HL-60/S4 treated with retinoic acid at 250 ng/mL for 4 days and 3 days (cell line): ENCODE data around the gene CIAO3.

Source experiments
- in situ Hi-C: fragments of 300-500 bp; cut with MboI; formaldehyde crosslinking; loops from 2 replicates; pipeline ENCODE4 v1.7.0; 2022; ENCODE audit warnings: low sequenced_read_pairs

Gene CIAO3

DNA sequence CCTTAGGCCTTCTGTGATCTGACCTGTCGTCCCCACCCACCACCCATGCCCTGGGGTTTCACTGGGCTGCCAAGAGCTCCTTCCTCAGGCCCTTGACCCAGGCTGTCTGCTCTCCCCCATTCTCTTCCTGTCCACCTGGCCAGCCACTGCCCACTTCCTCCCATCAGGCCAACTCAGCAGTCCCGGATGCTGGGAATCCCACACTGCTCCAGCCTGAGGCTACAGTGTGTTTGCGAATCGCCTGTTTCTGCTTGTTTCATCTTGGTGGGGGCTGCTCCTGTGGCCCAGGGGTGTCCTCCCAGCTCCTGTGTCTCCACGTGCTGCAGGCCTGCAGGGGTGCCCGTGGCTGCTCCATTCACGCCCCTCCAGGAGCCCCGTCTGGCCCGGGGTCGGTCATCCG lies 26.7 kb downstream of the CIAO3 start:
- in situ Hi-C loops = loop anchor here (25.0 kb wide), 1 partner anchor 348 kb away; the partner anchor contains the start of gene SSTR5

DNA sequence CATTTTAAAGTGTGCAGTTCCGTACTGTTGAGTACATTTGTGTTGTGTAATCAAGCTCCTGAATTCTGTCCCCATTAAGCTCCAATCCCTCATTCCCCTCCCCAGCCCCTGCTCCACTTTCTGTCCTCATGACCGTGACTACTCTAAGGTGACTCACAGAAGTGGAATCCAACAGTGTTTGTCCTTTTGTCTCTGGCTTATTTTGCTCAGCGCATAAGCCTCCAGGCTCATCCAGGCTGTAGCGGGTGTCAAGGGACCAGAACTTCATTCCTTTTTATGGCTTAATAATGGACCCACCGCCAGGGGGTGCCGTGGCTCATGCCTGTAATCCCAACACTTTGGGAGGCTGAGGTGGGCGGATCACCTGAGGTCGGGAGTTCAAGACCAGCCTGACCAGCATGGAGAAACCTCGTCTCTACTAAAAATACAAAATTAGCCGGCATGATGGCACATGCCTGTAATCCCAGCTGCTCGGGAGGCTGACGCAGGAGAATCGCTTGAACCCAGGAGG lies 28.0 kb downstream of the CIAO3 start:
- in situ Hi-C loops = loop anchor here (25.0 kb wide), 1 partner anchor 350 kb away; the partner anchor contains the start of gene SSTR5

DNA sequence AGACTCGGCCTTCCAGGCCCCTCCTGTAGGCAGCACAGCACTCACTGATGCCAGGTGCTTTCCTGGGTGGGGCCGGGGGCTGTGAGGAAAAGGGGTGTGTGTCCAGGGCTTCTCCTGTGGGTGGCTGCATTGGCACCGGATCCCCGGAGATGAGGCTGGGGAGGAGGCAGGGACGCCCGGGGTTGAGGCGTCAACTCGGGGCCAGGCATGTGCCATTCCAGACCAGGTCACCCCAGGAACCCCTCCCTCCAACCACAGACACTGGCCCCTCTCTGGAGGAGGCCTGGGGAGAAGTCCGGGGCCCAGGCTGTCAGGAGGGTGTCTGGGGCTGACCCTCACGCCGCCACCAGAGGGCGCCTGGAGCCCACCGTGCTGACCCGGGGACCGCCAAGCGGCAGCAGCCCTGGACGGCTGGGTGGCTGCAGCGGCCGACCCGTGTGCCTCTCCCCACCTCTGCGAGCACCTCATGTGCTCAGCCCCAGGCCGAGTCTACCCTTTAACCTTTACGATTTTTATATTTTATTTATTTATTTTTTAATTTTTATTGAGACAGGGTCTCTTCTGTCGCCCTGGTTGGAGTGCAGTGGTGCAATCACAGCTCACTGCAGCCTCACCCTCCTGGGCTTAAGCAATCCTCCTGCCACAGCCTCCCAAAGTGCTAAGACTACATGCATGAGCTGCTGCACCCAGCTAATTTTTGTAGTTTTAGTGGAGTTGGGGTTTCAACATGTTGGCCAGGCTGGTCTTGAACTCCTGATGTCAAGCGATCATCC lies 29.1 kb downstream of the CIAO3 start:
- in situ Hi-C loops = loop anchor here (25.0 kb wide), 1 partner anchor 351 kb away; the partner anchor contains the start of gene SSTR5

DNA sequence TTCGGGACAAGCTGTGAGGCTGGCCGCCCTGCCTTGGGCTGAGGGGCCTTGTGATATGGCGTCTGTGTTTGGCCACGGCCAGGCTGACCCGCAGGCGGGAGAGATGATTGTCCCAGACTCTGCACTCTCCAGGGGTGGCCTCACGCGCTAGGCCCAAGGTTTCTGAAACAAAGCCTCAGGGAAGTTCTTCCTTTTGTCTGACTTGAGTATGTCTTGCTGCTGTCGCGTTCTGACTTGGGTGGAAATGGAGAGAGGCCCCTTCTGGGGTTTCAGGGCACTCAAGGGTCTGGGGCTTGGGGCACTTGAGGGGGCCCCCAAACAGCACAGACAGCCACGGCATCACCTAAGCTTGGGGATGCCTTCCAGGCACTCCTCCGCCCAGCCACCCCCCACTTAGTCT lies 29.7 kb downstream of the CIAO3 start:
- in situ Hi-C loops = loop anchor here (25.0 kb wide), 1 partner anchor 351 kb away; the partner anchor contains the start of gene SSTR5

DNA sequence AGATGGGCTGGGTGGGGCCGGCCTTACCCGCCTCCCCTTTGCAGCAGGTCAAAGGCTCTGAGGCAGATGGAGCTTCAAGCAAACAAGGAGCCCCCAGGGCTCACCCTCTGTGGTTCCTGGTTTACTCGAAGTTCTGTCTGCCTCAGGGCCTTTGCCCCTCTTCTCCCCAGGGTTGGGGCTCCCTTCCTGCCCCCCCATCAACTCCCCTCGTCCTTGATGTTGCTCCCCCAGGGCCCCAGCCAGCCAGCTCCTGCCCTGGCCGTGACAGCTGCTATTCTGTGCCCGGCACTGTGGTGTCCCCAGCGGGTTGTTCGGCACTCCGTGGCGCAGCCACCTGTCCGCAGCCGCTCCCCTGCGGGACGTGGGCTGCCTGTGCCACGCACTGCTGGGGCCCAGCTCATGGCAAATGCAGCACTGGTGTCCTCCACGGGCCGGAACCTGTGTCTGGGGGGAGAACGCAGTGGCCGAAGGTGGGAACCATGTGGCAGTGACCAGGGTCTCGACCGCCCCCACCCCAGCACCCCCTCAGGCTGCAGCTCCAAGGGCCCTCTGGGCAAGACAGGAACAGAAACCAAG lies 30.2 kb downstream of the CIAO3 start:
- in situ Hi-C loops = loop anchor here (25.0 kb wide), 1 partner anchor 352 kb away; the partner anchor contains the start of gene SSTR5

DNA sequence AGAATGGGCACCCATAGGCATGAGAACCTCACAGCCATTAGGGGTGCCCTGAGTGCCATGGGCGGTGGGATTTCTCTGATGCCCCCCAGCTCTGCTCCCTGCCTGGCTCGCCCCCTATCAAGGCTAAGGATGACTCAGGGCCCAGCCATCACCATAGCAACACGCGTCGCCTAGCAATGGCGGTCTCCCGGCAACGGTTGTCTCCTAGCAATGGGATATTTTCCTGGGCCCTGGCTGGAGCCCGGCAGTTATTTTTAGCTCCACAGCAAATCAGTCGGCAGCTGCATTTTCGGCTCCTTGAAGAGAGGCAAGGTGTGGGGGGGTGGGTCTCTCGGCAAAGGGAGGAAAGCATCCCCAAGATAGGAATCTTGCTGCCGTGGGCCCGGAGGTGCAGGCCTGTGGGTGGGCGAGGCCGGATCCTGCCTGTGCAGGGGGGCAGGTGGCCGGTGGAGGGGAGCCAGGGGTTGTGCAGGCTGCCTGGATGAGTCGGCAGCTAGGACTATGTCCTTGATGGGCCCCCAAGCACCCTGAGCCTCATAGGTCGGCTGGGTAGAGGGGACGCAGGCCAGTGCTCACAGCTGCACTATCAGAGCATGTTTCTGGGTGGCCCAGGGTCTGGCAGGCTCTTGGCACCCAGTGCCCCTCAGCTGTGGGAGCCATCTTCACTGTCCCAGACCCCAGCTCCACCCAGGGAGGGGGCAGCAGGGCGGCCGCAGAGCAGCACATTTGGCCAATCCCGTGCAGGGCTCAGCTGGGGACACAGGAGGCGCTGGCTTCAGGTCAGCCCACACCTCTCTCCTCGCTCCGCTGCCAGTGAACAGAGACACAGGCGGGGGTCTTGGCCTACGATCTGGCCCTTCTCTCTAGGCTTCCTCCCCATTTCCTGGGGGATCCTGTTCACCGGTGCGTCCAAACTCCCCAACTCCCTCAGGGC lies 31.0 kb downstream of the CIAO3 start:
- in situ Hi-C loops = loop anchor here (25.0 kb wide), 1 partner anchor 352 kb away; the partner anchor contains the start of gene SSTR5

DNA sequence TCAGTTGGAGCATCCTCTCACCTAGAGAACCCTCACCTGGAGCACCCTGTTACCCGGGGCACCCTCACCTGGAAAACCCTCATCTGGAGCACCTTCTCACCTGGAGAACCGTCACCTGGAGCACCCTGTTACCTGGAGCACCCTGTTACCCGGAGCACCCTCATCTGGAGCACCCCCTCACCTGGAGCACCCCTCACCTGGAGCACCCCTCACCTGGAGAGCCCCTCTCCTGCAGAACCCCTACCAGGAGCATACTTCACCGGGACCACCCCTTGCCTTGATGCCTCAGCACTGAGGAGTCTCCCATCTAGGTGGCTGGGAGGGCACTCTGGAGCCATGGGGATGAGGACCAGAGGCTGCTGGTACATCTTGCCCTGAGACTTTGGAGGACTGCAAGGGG lies 31.8 kb downstream of the CIAO3 start:
- in situ Hi-C loops = loop anchor here (25.0 kb wide), 1 partner anchor 353 kb away; the partner anchor contains the start of gene SSTR5

DNA sequence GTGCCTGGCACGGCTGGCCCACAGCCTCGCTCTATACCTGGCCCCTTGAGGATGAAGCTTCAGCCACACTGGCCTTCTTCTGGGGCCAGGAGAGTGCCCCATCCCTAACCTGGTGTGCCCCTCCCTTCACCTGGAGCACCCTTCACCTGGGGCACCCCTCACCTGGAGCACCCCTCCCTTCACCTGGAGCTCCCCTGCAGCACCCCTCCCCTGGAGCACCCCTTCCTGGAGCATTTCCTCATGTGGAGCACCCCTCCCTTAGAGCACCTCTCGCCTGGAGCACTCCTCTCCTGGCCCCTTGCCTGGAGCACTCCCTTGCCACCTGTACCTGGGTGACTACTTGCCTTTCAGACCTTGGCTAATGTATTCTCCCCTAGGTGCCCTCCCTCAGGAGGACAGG lies 32.8 kb downstream of the CIAO3 start:
- in situ Hi-C loops = loop anchor here (25.0 kb wide), 1 partner anchor 354 kb away; the partner anchor contains the start of gene SSTR5

DNA sequence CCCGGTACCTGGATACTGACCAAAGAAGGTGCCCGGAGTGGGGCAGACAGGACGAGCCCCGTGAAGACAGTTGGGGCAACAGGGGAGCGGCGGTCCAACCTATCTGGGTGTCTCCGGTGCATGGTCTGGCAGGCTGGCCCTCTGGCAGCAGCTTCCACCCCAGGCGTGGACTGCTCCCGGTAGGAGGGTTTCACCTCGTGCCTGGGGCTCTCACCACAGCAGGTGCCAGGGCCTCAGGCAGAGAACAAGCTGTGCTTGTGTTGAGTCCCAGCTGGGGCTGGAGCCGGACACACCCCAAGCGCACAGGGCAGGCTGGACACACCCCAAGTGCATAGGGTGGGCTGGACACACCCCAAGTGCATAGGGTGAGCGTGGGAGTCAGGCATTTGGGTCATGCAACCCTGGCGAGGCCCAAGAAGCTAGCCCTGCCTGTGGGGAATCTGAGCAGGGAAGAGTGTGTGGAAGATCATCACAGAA lies 33.7 kb downstream of the CIAO3 start:
- in situ Hi-C loops = loop anchor here (25.0 kb wide), 1 partner anchor 355 kb away; the partner anchor contains the start of gene SSTR5

DNA sequence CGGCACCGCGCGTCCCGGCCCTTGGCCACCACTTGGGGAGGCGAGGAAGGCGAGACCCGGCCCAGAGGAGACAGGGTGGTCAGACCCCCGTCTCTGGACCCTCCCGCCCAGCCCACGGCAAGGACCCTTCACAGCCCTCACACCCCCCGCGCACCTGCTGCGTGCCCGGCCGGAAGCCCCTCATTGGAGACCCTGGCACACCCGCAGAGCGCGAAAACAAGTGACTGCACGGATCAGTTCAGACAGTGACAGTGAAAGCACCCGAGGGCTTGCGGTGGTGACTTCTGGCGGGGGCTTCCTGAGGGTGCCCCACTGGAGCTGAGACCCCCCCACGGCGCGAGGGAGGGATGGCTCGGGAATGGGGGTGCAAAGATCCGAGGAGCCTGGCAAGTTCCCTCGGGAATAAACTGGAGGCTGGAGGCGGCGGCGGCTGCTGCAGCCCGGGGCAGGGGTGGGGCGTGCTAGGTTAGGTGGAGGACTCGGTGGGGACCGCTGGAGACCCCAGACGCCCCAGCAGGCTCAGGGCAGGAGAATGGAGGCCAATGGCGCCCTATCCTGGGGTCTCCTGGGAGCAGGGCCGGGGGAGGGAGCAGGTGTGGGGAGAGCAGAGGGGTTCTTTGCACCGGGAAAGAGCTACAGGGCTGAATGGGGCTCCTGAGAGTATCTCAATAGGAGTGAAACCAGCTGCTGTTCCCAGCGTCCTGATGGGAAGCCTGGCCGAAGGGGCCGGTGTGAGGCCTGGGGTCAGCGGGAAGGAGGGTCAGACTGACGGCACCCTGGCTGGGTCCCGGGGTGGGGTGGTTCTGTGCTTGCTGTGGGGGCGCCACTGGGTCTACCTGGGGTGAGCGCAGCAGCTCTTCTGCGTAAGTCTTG lies 34.4 kb downstream of the CIAO3 start:
- in situ Hi-C loops = loop anchor here (25.0 kb wide), 1 partner anchor 356 kb away; the partner anchor contains the start of gene SSTR5

DNA sequence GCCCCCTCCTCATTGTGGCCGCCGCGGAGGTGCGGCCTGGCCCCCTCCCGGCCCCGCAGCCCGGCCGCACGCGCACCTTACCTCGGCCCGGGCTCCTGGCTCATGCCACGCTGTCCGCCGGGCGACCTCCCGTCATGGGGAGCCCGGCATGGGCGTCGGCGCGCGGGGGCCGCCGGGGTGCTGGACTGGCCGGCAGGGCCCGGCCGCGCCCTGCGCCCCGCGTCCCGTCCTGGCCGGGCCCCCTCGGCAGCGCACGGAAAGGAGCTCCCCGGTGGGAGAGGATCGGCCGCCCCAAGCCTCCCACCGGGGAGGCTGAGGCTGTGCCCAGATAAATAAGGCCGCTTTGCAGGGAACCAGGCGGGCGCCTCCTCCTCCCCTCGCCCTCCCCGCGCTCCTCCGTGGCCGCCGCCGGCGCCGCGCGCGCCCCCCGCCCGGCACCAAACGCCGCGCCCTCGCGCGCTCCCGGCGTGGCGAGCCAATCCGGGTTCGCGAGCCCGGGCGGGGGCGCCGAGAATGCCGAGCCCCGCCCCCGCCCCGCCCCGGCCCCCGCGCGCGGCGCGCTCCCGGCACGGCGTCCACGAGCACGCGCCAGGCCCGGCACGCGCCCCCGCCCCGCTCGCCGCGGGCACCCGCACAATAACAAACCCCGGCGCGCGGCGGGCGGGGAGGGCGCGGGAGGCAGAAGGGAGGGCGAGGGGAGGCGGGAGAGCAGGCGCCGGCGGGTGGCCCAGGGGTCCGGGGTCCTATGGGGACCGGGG lies 35.2 kb downstream of the CIAO3 start, which contains the start of gene FBXL16:
FBXL16 (minus strand) TSS at position 371 of the 758 bp plus-strand sequence. CDS start 8,396 bp downstream, outside the sequence.
- in situ Hi-C loops = loop anchor here (25.0 kb wide), 1 partner anchor 357 kb away; the partner anchor contains the start of gene SSTR5

DNA sequence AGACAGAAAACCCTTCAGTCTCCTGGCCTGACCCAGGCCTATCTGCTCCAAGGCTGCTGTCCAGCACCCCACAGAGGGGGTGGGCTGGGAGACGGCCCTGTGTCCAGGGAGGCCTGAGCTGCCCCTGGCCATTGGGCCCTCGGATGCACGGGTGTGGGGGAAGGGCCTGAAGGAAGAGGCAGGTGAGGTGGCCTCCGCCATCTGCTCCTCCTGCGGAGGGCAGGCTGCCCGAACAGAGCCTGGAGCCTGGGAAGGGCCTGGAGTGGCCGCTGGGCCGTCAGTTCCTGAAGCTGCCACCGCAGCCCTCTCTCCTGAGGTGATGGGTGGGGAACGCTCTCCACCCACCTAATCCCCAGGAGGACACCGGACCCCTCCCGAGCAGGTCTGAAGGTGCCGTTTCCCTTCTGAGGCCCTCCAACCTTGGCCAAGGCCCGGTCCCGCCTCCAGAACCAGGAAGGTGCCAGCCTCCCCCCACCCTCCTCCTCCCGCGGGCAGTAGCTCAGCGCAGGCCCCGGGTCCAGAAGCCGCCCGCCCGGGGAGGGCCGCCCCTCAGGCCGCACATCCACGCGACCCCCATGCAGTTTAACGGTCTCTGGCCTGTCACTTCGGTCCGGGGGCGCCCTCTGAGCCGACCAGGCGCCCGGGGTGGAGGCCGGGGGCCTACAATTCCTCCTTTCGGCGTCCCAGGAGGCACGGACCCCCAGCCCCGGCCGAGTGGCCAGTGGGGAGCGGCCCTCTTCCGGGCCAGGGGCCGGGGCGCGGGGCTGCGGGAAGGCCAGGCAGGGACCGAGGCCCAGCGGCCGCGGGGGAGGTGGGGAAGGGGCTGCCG lies 36.0 kb downstream of the CIAO3 start:
- in situ Hi-C loops = loop anchor here (25.0 kb wide), 1 partner anchor 358 kb away; the partner anchor contains the start of gene SSTR5

DNA sequence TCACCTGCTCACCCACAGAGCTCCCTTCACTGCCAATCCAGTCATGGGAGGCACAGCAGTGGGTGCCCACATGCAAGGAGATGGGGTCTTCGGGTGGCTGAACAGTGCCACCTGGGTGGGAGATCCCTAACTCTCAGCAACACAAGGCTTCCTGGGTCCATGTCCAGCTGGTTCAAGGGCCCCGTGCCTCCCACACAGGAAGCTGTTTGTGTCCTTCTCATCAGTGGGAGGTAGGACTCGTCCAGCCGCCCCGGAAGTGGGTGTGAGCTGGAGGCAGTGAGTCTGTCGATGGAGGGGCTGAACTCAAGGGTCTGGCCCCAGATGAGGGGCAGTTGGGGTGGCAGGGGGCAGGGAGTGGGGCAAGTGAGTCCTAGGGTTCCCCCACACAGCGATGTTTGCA lies 36.8 kb downstream of the CIAO3 start:
- in situ Hi-C loops = loop anchor here (25.0 kb wide), 1 partner anchor 358 kb away; the partner anchor contains the start of gene SSTR5

DNA sequence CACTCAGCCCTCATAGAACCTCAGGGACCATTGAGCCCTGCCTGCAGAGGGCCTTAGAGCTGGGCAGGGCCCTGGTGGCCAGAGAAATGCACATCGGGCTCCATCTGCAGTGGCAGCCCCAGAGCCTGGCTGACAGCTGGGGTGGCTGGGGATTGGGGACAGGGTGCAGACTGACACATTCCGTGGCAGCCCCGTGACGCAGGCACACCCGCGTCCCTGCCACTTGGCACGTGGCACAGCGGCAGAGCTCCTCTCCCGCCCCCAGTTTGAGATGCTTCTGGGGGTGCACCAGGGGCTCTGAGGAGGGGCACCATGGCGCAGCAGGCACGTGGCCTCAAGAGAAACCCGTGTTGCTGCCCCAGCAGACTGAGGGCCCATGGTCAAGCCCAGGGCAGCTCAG lies 37.4 kb downstream of the CIAO3 start:
- in situ Hi-C loops = loop anchor here (25.0 kb wide), 1 partner anchor 359 kb away; the partner anchor contains the start of gene SSTR5

DNA sequence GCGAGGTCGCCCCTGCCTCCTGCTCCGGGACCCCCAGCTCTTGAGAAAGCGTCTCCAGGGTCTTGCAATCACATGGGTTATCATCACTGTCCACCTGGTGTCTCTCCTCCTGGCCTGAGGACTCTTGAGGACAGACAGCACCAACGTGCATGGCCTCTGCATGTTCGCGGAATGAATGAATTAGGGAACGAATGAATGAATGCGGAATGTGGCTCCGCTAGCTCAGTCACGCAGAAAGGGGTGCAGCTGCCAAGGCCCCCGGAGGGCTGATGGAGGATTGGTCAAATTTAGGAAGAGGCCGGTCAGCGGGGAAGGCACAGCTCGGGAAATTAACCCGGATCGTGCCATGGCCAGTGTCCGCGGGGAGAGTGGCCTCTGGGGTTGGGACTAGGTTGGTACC lies 38.5 kb downstream of the CIAO3 start:
- in situ Hi-C loops = loop anchor here (25.0 kb wide), 1 partner anchor 360 kb away; the partner anchor contains the start of gene SSTR5

DNA sequence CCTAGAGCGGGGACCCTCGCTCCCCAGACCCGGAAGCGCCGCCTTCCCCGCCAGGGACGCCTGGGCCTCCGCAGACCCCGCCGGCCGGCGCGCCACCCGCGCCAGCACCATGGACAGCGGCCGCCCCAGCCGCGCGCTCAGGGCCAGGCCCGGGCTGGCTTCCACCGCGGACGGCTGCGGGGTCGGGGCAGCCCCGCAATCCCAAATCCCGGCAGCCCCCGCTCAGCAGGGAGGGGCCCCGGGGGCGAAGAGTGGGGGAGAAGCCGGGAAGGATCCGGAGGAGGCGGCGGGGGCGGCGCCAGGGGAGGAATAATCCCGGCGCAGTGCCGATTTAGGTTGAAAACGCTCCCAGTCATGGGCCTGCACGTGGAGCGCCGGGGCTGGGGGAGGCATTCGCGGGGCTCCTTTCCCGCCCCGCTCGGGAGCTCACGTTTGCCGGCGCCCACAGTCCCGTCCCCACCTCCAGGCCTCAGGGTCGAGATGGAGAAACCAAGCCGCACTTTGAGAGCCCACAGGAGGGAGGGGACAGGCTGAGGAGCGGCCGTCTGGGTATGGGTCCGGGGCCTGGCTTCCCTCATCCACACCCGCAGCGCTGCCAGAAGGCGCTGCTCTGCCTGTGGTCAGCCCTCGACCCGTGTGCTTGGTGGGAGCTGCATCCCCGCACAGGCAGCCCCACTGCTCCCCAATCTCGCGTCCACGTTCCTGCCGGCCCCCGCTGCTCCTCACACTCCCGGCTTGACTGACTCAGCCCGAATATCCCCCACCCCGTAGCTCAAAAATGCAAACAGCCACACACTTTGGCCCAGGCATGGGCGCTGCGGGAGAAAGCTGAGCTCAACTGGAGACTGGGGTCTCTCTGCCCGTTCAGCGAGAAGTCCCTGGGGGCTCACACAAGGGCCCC lies 39.9 kb downstream of the CIAO3 start:
- in situ Hi-C loops = loop anchor here (25.0 kb wide), 1 partner anchor 361 kb away; the partner anchor contains the start of gene SSTR5
